HG02759 (cell line): Measurements from ENCODE around the gene UGGT1.
"Not testable (repeated sequence)": the region's sequence is repeated elsewhere in the genome, so short reads cannot be mapped to it uniquely, and the experiment has no call there.

Source experiments
- ATAC-seq: cut with Tn5 transposase; IDR thresholded peaks from one replicate; pipeline ENCODE4 v1.9.1; 2021; ENCODE audit warnings: mild to moderate bottlenecking, moderate library complexity; ENCODE audit not compliant: unreplicated experiment

UGGT1 gene

GRCh38 chr2:128172191-128172590 is 81.2 kb downstream of the UGGT1 start:
- ATAC-seq, result no peak

- not testable (repeated sequence) for ATAC-seq
Measured at GRCh38 chr2:128174067-128174466, 83.1 kb downstream of the UGGT1 start.

- no peak for ATAC-seq
Measured at GRCh38 chr2:128177315-128177714, 86.3 kb downstream of the UGGT1 start.

DNA sequence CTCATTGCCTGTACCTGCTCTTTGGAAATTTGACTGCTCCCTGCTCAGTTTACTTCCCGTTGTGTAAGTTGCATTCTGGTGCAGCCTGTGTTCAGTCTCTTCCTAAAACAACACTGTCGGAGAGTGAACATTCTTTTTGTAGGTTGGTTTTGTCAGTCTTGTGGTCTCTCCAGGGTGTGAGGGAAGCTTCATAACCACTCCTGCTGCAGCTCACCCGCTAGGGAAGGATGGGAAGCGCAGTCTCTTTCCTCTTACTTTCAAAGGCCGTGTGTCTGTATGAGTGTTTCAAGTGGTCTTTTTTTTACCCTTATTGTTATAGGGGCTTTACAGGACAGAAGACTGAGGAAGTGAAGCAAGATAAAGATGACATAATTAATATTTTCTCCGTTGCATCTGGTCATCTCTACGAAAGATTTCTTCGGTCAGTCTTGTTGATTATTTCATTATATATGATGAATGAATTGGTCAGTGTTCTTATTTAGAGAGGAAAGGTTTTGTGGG is 87.2 kb downstream of the UGGT1 start:
- ATAC-seq, result no peak

- ATAC-seq, result peak; percentile 65
Measured at GRCh38 chr2:128178650-128179460, 87.9 kb downstream of the UGGT1 start.

GRCh38 chr2:128179461-128179755 is 88.4 kb downstream of the UGGT1 start:
- ATAC-seq, result no peak

DNA sequence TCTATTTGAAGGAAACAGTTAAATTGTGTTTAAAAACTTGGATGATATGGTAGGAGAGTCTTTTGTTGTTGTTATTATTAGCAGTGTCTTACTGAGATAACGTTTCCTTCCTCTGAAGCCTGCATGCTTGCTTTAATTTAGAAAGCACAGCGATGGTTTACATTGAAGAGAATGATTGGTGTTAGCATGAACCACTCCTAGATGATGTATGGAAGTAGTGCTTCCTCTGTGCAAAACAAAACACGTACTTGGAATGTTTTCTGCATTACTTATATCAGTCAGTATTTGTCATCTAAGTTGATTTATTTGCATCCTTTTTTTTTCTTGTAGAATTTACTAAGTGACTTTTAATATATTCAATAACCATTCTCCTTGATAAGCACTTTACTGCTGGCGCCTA is 89.0 kb downstream of the UGGT1 start:
- ATAC-seq, result no peak

DNA sequence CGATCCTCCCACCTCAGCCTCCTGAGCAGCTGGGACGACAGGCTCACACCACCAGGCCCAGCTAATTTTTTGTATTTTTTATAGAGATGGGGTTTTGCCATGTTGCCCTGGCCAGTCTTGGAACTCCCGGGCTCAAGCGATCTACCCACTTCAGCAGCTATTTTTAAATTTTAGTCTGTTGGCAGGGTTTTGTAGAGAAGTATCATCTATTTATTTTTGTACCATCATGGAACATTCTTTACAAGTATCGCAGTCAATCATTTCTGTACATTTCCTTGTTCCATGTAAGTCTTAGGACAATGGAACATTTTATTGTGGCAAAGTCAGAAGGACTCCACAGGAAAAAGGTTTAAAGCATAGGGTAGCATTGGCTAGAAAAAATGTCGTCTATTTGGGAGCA is 94.6 kb downstream of the UGGT1 start:
- ATAC-seq, result no peak

- no peak for ATAC-seq
Measured at GRCh38 chr2:128187032-128187654, 96.1 kb downstream of the UGGT1 start.

DNA sequence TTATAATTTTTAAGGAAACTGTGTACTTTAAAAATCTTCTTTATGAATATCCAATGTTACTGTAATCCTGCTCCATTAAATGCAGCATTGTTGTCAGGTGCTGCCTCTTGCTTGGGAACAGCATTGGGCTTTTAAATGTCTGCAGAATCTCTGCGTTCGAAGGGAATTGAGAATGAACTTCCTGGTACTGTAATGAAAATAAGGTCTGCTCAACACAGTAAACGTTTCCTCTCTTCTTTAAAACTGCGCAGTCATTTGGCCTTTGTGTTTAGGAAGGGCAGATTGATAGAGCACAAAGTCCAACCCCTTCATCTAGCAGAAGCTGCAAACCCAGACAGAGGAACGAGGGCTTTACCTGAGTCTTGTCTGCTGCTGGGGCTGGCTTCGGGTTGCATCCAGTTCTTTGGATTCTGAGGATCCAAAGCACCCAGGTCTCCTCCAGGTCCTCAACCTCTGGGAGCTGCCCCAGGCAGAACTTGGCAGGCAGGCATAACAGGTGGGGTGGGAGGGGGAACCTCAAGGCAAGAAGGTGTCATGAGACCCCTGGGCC is 104.5 kb downstream of the UGGT1 start:
- no peak for ATAC-seq

- no peak for ATAC-seq
Measured at GRCh38 chr2:128196026-128196425, 105.0 kb downstream of the UGGT1 start.

- ATAC-seq, result no peak
Measured at GRCh38 chr2:128196471-128196931, 105.5 kb downstream of the UGGT1 start.

GRCh38 chr2:128197059-128197458 is 106.1 kb downstream of the UGGT1 start:
- no peak for ATAC-seq

DNA sequence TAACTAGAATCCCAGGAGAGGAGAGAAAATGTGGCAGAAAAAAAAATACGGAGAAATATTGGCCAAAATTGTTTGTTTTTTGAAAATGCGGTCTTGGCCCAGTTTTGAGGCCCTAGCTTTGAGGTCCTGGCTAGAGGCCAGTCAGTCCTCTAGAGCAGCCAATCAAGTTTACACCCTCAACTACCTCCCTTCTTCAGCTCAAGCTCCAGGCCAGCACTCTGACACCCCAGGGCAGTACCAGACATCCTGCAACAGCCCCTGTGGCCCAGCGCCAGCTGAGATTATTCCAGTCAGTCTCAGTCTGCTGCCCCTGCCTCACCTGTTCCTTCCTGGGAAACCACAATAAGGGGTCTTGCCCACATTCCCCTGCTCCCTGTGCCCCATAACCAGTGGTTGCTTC is 107.7 kb downstream of the UGGT1 start:
- ATAC-seq, result no peak

DNA sequence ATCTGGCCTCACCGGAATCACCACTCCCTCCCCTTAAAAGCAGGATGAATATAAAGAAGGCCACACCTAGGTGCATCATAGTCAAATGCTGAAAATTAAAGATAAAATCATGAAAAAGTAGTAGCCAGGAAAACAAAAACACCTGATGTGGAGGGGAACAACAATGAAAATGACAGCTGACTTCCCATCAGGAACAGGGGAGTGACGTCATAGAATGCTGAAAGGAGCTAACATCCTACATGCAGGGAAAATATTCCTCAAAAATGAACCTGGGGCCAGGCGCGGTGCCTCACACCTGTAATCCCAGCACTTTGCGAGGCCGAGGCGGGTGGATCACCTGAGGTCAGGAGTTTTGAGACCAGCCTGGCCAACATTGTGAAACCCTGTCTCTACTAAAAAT is 108.1 kb downstream of the UGGT1 start:
- no peak for ATAC-seq

GRCh38 chr2:128202791-128203190 is 111.8 kb downstream of the UGGT1 start:
- no peak for ATAC-seq

- no peak for ATAC-seq
Measured at GRCh38 chr2:128206245-128206644, 115.2 kb downstream of the UGGT1 start.

DNA sequence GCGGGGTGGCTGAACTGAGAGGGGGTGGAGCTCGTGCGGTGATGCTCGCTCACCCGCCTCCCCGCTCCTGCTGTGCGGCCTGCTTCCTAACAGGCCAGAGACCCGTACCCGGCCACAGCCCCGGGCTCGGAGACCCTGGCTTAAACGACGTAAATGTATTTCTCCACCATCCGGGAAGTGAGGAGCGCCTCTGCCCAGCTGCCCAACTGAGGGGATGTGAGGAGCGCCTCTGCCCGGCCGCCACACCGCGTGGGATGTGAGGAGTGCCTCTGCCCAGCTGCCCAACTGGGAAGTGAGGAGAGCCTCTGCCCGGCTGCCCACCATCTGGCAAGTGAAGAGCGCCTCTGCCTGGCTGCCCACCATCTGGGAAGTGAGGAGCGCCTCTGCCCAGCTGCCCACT is 117.0 kb downstream of the UGGT1 start:
- no peak for ATAC-seq

GRCh38 chr2:128208631-128209324 is 117.8 kb downstream of the UGGT1 start:
- ATAC-seq, result not testable (repeated sequence)

GRCh38 chr2:128214251-128214650 is 123.3 kb downstream of the UGGT1 start:
- ATAC-seq, result no peak

DNA sequence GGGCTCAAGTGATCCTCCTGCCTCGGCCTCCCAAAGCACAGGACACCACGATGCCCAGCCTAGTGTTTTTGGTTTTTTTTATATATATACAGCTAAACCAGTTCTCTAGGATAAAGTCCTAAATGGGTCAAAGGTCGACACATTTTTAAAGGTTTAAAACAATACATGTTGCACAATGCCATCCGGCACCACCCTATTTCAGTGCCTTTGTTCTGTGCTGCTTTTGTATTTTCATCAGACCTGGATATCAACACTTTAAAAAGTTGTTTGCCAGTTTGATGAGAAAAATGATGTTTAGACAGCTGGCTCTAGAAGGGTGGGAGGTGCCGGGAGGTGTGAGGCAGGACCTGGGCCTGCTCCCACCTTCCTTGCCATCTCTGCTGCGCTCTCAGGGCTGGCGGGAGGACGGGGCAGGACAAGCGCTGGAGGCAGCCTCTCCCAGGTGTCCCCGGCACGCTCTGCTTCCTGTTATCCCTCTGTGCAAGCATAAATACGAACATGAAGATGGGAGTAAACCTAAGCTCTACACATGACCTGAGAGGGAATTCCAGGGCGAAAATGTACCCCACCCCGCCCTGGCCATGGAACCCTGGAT is 124.0 kb downstream of the UGGT1 start:
- ATAC-seq, result no peak
